ENCODE data around the gene KRTAP10-2. TPM values are rescaled to one million over a fixed set of nuclear protein-coding genes. Genes with fewer than 3 reads are reported as not detected.

Gene KRTAP10-2
- total RNA-seq, 1 experiment from 2014 or later, result not detected

GRCh38 chr21:44513389-44514217, 37.7 kb downstream of the KRTAP10-2 start:
- H3K27me3 Mint-ChIP-seq (ENCODE audit: unreplicated experiment), result peaks cover 58% of the 10 kb centered on the region
- no peak overlapping the region for H3K4me3 Mint-ChIP-seq (ENCODE audit: low read depth, unreplicated experiment)
- H3K4me1 Mint-ChIP-seq (ENCODE audit: low read depth, unreplicated experiment), result no peaks in the 10 kb centered on the region
- CTCF ChIA-PET, result no interaction called here
- BruUV-seq (replicated peaks), result no TSS peak
- peaks cover 3% of the 10 kb centered on the region for H3K9me3 Mint-ChIP-seq (ENCODE audit: low read depth, unreplicated experiment)
- intact Hi-C loops (cut with micrococcal nuclease; ENCODE audit: unreplicated experiment), result no loop called here
- peak; percentile 14 for DNase-seq
- TF ChIP-seq CTCF (IDR thresholded peaks at IDR 0.05; ENCODE audit: unreplicated experiment), result no peak
- H3K36me3 Mint-ChIP-seq (ENCODE audit: insufficient read depth, unreplicated experiment), result no peaks in the 10 kb centered on the region
- H3K27ac Mint-ChIP-seq (ENCODE audit: unreplicated experiment), result no peak overlapping the region

GRCh38 chr21:44512496-44513388, 38.6 kb downstream of the KRTAP10-2 start:
- intact Hi-C loops (cut with micrococcal nuclease; ENCODE audit: unreplicated experiment), result no loop called here
- H3K4me1 Mint-ChIP-seq (ENCODE audit: low read depth, unreplicated experiment), result no peaks in the 10 kb centered on the region
- no peak for DNase-seq
- CTCF ChIA-PET, result interaction anchor here (0.6 kb wide), 1 partner anchor 155 kb away, joined by 3 read pairs; no protein-coding TSS in a partner anchor
- no peak overlapping the region for H3K4me3 Mint-ChIP-seq (ENCODE audit: low read depth, unreplicated experiment)
- peaks cover 51% of the 10 kb centered on the region for H3K27me3 Mint-ChIP-seq (ENCODE audit: unreplicated experiment)
- no peak overlapping the region for H3K27ac Mint-ChIP-seq (ENCODE audit: unreplicated experiment)
- H3K9me3 Mint-ChIP-seq (ENCODE audit: low read depth, unreplicated experiment), result peaks cover 1% of the 10 kb centered on the region
- no peaks in the 10 kb centered on the region for H3K36me3 Mint-ChIP-seq (ENCODE audit: insufficient read depth, unreplicated experiment)
- BruUV-seq (replicated peaks), result no TSS peak
- no peak for TF ChIP-seq CTCF (IDR thresholded peaks at IDR 0.05; ENCODE audit: unreplicated experiment)

- TF ChIP-seq CTCF (IDR thresholded peaks at IDR 0.05; ENCODE audit: unreplicated experiment), result no peak
- Mint-ChIP-seq H3K27me3 (ENCODE audit: unreplicated experiment) (peaks cover 42% of the 10 kb centered on the region), H3K4me3 (ENCODE audit: low read depth, unreplicated experiment) (no peak overlapping the region), H3K27ac (ENCODE audit: unreplicated experiment) (no peak overlapping the region), H3K4me1 (ENCODE audit: low read depth, unreplicated experiment) (no peaks in the 10 kb centered on the region), H3K36me3 (ENCODE audit: insufficient read depth, unreplicated experiment) (no peaks in the 10 kb centered on the region), H3K9me3 (ENCODE audit: low read depth, unreplicated experiment) (no peaks in the 10 kb centered on the region)
- BruUV-seq (replicated peaks), result no TSS peak
- CTCF ChIA-PET, result interaction anchor here (0.6 kb wide), 1 partner anchor 156 kb away, joined by 3 read pairs; no protein-coding TSS in a partner anchor
- intact Hi-C loops (cut with micrococcal nuclease; ENCODE audit: unreplicated experiment), result loop anchor here (2.0 kb wide), 1 partner anchor 281 kb away; no protein-coding TSS in a partner anchor
- DNase-seq, result no peak
These were observed 39.4 kb downstream of the KRTAP10-2 start for GRCh38 chr21:44511938-44512275.

GRCh38 chr21:44511219-44511937, 39.9 kb downstream of the KRTAP10-2 start:
- no peak for TF ChIP-seq CTCF (IDR thresholded peaks at IDR 0.05; ENCODE audit: unreplicated experiment)
- no peaks in the 10 kb centered on the region for H3K4me1 Mint-ChIP-seq (ENCODE audit: low read depth, unreplicated experiment)
- H3K9me3 Mint-ChIP-seq (ENCODE audit: low read depth, unreplicated experiment), result no peaks in the 10 kb centered on the region
- intact Hi-C loops (cut with micrococcal nuclease; ENCODE audit: unreplicated experiment), result loop anchor here (2.0 kb wide), 1 partner anchor 281 kb away; no protein-coding TSS in a partner anchor
- no peak for DNase-seq
- no peak overlapping the region for H3K4me3 Mint-ChIP-seq (ENCODE audit: low read depth, unreplicated experiment)
- H3K36me3 Mint-ChIP-seq (ENCODE audit: insufficient read depth, unreplicated experiment), result no peaks in the 10 kb centered on the region
- CTCF ChIA-PET, result interaction anchor here (0.5 to 2.5 kb wide), 3 partner anchors 69 to 282 kb away, joined by 3 to 28 read pairs (median 8); partner anchors contain the start of gene KRTAP10-5
- H3K27ac Mint-ChIP-seq (ENCODE audit: unreplicated experiment), result no peak overlapping the region
- H3K27me3 Mint-ChIP-seq (ENCODE audit: unreplicated experiment), result peaks cover 37% of the 10 kb centered on the region
- BruUV-seq (replicated peaks), result no TSS peak
